ENCODE measurements around the gene RPL22L1.

DNA sequence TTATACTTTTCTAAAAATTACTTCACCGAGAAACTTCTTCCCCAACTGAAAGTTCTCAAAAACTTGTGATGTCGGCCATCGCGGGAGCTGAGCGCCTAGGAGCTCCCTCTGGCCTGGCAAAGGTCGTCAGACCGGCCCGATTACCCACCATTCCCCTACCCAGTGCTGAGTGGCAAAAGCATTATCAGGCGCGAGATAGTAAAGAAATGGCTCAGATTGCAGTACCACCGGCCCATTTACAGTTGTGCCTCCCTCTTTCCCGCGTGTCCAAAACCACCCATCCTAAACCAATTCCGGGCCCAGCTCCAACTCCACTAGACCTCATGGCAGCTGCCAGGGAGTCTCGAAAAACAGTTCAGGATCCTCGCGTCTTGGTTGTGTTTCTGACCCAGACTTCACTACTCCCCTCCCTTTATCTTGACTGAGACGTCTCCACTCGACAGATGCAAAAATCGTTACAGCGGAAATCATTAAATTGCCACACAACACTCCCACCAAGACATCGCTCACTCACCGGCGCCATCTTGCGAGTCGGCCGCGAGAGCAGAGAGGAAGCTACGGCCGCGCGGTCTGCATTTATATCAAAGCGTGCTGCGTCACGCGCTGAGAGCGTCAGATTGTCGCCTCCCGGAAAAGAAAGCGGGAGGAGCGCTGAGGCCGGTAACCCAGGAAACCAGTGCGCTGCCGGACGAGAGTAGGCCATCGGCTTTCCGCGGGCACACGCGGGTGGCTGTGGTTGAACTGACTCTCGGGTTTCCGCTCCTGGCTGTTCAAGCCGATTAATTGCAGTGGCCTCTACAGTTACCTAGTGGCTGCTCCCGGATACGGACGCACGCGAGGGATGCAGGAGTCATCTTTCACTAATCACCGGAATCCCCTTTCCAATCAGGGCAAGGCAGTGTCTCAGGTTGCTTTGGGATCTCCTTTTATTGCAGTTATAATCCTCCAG lies at the start of gene RPL22L1:
- TF ChIP-seq, protein P1, sequence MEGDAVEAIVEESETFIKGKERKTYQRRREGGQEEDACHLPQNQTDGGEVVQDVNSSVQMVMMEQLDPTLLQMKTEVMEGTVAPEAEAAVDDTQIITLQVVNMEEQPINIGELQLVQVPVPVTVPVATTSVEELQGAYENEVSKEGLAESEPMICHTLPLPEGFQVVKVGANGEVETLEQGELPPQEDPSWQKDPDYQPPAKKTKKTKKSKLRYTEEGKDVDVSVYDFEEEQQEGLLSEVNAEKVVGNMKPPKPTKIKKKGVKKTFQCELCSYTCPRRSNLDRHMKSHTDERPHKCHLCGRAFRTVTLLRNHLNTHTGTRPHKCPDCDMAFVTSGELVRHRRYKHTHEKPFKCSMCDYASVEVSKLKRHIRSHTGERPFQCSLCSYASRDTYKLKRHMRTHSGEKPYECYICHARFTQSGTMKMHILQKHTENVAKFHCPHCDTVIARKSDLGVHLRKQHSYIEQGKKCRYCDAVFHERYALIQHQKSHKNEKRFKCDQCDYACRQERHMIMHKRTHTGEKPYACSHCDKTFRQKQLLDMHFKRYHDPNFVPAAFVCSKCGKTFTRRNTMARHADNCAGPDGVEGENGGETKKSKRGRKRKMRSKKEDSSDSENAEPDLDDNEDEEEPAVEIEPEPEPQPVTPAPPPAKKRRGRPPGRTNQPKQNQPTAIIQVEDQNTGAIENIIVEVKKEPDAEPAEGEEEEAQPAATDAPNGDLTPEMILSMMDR (IDR thresholded peaks at IDR 0.05; ENCODE audit: insufficient read depth, low read depth, low read length): no peak
- no peak for TF ChIP-seq EZH2 (IDR thresholded peaks at IDR 0.05; ENCODE audit: insufficient read depth, low read length)
